Fibroblast of villous mesenchyme (primary cell): ENCODE data around the gene RPAP3. TPM values are rescaled to one million over a fixed set of nuclear protein-coding genes. Genes with fewer than 3 reads are reported as not detected.

Source experiments
- DNase-seq: peaks from one replicate; pipeline ENCODE4 v3.0.0-alpha.2; 2010; ENCODE audit warnings: low read depth
- H3K4me3 ChIP-seq: 2 replicates; pipeline ENCODE4 v1.5.1; 2011; ENCODE audit warnings: low read depth, mild to moderate bottlenecking, low read length
- CTCF ChIP-seq: IDR thresholded peaks from 2 replicates; pipeline ENCODE4 v1.5.1; 2012; ENCODE audit warnings: low read depth, mild to moderate bottlenecking, low read length; ENCODE audit not compliant: insufficient read depth
- total RNA-seq: library from RNA; depleted of rRNA; stranded (reverse); fragments of >200 nt; gene quantifications from 2 replicates; pipeline ENCODE4 v1.2.3, GENCODE V29; 2012

The RPAP3 gene
- total RNA-seq, 1 donor, result 26.3 TPM

GRCh38 chr12:47739297-47739696 lies 33.5 kb upstream of the RPAP3 start:
- H3K4me3 ChIP-seq, result no peak overlapping the region
- no peak for TF ChIP-seq CTCF
- no peak for DNase-seq

- no peak for DNase-seq
Measured at GRCh38 chr12:47737936-47738594, 32.2 kb upstream of the RPAP3 start.

GRCh38 chr12:47736877-47737676 lies 31.2 kb upstream of the RPAP3 start:
- H3K4me3 ChIP-seq, result no peak overlapping the region
- DNase-seq, result peak; percentile 79
- TF ChIP-seq CTCF, result peak; percentile 3

More at GRCh38 chr12:47737936-47738594, 32.2 kb upstream of the RPAP3 start:
- no peak overlapping the region for H3K4me3 ChIP-seq
- no peak for TF ChIP-seq CTCF

GRCh38 chr12:47736216-47736615 lies 30.4 kb upstream of the RPAP3 start:
- DNase-seq, result no peak
- no peak for TF ChIP-seq CTCF
- H3K4me3 ChIP-seq, result no peak overlapping the region

GRCh38 chr12:47735649-47736048 lies 29.8 kb upstream of the RPAP3 start:
- DNase-seq, result no peak
- H3K4me3 ChIP-seq, result no peak overlapping the region
- no peak for TF ChIP-seq CTCF

GRCh38 chr12:47734725-47735480 lies 29.1 kb upstream of the RPAP3 start:
- DNase-seq, result no peak
- H3K4me3 ChIP-seq, result no peak overlapping the region
- TF ChIP-seq CTCF, result no peak
